Adrenal gland (tissue), 12 donors: ENCODE data around the gene SEC23B. TPM values are rescaled to one million over a fixed set of nuclear protein-coding genes. Genes with fewer than 3 reads are reported as not detected.

ENCODE experiments used
- DNase-seq, 7 donors: peaks; one replicate each; pipeline ENCODE4 v3.0.0-alpha.2; 2019 to 2020
- H3K27ac ChIP-seq, 5 donors: fragments of 200-600 bp; sonication (generic) in 4 of 5; 1 replicate in 3 of 5; 2 replicates in 2 of 5; pipeline versions ENCODE4 v1.5.1 to v1.8.0; 2016 to 2020; ENCODE audit warnings: mild to moderate bottlenecking in 1 of 5
- H3K27me3 ChIP-seq: fragments of 200-600 bp; 2 replicates; pipeline ENCODE4 v1.8.0; 2021
- H3K36me3 ChIP-seq, 2 donors: fragments of 200-600 bp; replicated peaks in 1 of 2; 1 replicate in 1 of 2; 2 replicates in 1 of 2; pipeline versions ENCODE4 v1.5.1 to v1.8.0; 2018 to 2022
- H3K4me1 ChIP-seq, 2 donors: fragments of 200-600 bp; replicated peaks in 1 of 2; 1 replicate in 1 of 2; 2 replicates in 1 of 2; pipeline versions ENCODE4 v1.5.1 to v1.8.0; 2018 to 2021
- H3K4me3 ChIP-seq, 4 donors: fragments of 200-600 bp; sonication (generic) in 3 of 4; one replicate each; pipeline ENCODE4 v1.5.1; 2016 to 2018
- H3K9me3 ChIP-seq, 3 donors: fragments of 200-600 bp; sonication (generic) in 1 of 3; replicated peaks in 1 of 3; 1 replicate in 2 of 3; 2 replicates in 1 of 3; pipeline versions ENCODE4 v1.5.1 to v1.8.0; 2016 to 2021
- POLR2A ChIP-seq, 2 donors: fragments of 450-650 bp; IDR thresholded peaks; one replicate each; pipeline ENCODE4 v1.6.1; 2017; ENCODE audit warnings: antibody characterized with exemption in 2 of 2, mild to moderate bottlenecking in 2 of 2, moderate library complexity in 1 of 2
- WGBS, 4 donors: extraction: QIAGEN DNeasy Blood & Tissue Kit in 2 of 4; methylation state at CpG; one replicate each; pipeline versions ENCODE4 v1.1.5 to v1.1.7; 2013 to 2017; 5-methylcytosine and 5-hydroxymethylcytosine counted together
- intact Hi-C, 2 donors: fragments of 100-400 bp; cut with DNase I; formaldehyde crosslinking; loops; one replicate each; pipeline versions ENCODE4 v1.14.1 to v1.15.0; 2022 to 2023
- polyA plus RNA-seq, 3 donors: library from polyadenylated mRNA; stranded (reverse); fragments of 200-250 nt in 2 of 3; fragments of 350-450 nt in 1 of 3; fragmentation: Illumina TruSeq in 1 of 3; extraction: RNeasy Lipid Tissue Mini Kit (QIAGEN cat#74804) in 1 of 3; gene quantifications; one replicate each; pipeline ENCODE4 v1.2.3, GENCODE V29; 2013 to 2014
- total RNA-seq, 9 donors: library from RNA; depleted of rRNA in 4 of 9; stranded (reverse); fragments of >200 nt in 4 of 9; fragments of 120-200 nt in 1 of 9; fragmentation: NEBNext Ultra II Directional in 1 of 9; extraction: Animal tissue kit (Norgen Biotek cat#: 25700) in 1 of 9; gene quantifications; one replicate each; pipeline versions ENCODE4 v1.1.0 to v1.2.4, GENCODE V29; 2013 to 2023
- TF ChIP-seq, protein P1 (sequence below), 6 experiments: fragments of 450-650 bp in 4 of 6; fragments of 200-600 bp in 2 of 6; sonication (generic) in 1 of 6; IDR thresholded peaks; 1 replicate in 5 of 6; 2 replicates in 1 of 6; pipeline versions ENCODE4 v1.5.1 to v1.8.0; 2016 to 2021; ENCODE audit warnings: antibody characterized with exemption in 6 of 6, mild to moderate bottlenecking in 2 of 6, moderate library complexity in 1 of 6
- donor health status: healthy with polysubstance abuse.
- donor health status: Bipolar disorder and iron deficiency.
- donor health status: DM: yes; HTN: yes; CAD: no.
- donor health status: DM: no; HTN: no; CAD: no.
- donor health status: DM: no; HTN: no; CAD: no.
- donor health status: DM: yes; HTN: yes; CAD: no.

Gene SEC23B
- total and polyA plus RNA-seq, 12 donors: 7.1 to 241 (median 76.1) TPM

DNA sequence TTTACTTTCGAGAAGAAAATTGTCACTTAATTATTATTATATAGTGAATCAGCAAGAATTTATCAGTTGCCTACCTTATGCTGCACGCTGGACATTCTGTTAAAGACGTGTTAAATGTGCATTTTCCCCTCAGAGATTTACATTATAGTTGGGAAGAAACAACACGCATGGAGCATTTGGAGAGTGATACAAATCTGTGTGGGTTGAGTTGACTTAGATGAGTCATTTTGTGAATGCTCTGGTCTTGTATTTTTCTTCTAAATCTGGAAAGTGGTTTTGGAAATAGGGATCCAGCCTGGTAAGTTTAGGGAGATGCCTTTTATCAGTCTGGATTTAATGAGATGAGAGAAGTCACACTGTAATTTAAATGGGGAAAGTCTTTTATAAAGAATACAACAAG, 35.5 kb downstream of the SEC23B start:
- H3K27me3 ChIP-seq: no peaks in the 10 kb centered on the region
- intact Hi-C loops: no loop called here
- DNase-seq: no peak
- H3K36me3 ChIP-seq: peaks cover 0 to 67% of the 10 kb centered on the region in 2 donors
- WGBS, 4 donors: 94 to 97% (median 96%) methylated on average over 4 of the region's 4 CpGs
- no peaks in the 10 kb centered on the region for H3K9me3 ChIP-seq
- H3K27ac ChIP-seq: no peak overlapping the region
- H3K4me3 ChIP-seq: no peak overlapping the region
- no peaks in the 10 kb centered on the region for H3K4me1 ChIP-seq
- no peak for TF ChIP-seq POLR2A (IDR thresholded peaks at IDR 0.05)
- TF ChIP-seq, protein P1, sequence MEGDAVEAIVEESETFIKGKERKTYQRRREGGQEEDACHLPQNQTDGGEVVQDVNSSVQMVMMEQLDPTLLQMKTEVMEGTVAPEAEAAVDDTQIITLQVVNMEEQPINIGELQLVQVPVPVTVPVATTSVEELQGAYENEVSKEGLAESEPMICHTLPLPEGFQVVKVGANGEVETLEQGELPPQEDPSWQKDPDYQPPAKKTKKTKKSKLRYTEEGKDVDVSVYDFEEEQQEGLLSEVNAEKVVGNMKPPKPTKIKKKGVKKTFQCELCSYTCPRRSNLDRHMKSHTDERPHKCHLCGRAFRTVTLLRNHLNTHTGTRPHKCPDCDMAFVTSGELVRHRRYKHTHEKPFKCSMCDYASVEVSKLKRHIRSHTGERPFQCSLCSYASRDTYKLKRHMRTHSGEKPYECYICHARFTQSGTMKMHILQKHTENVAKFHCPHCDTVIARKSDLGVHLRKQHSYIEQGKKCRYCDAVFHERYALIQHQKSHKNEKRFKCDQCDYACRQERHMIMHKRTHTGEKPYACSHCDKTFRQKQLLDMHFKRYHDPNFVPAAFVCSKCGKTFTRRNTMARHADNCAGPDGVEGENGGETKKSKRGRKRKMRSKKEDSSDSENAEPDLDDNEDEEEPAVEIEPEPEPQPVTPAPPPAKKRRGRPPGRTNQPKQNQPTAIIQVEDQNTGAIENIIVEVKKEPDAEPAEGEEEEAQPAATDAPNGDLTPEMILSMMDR (IDR thresholded peaks at IDR 0.05): no peak

DNA sequence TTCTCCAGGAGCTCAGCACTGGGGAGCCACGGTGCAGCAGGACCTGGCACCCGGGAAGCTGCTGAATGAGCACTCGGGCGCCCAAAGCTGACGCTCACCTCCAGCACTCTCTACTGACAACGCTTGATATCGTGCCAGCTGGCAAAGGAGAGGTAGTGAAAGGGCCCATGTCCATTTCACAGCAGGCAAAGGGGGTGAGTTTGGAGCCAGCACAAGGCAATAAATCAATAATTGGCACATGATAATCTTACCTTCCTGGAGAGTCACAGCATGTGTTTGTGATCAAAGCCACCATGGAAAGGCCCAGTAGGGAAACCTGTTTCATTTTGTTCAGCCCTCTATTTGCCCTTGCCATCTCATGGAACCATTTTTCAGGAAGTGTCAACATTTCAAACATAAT, 36.2 kb downstream of the SEC23B start:
- TF ChIP-seq, protein P1 (IDR thresholded peaks at IDR 0.05): no peak
- TF ChIP-seq POLR2A (IDR thresholded peaks at IDR 0.05): no peak
- H3K27ac ChIP-seq: no peak overlapping the region
- intact Hi-C loops: no loop called here
- H3K4me3 ChIP-seq: no peak overlapping the region
- DNase-seq: no peak
- no peaks in the 10 kb centered on the region for H3K4me1 ChIP-seq
- no peaks in the 10 kb centered on the region for H3K9me3 ChIP-seq
- H3K27me3 ChIP-seq: no peaks in the 10 kb centered on the region
- 84 to 92% (median 88%) methylated on average over 6 to 7 of the region's 7 CpGs for WGBS, 4 donors
- peaks cover 0 to 75% of the 10 kb centered on the region in 2 donors for H3K36me3 ChIP-seq

DNA sequence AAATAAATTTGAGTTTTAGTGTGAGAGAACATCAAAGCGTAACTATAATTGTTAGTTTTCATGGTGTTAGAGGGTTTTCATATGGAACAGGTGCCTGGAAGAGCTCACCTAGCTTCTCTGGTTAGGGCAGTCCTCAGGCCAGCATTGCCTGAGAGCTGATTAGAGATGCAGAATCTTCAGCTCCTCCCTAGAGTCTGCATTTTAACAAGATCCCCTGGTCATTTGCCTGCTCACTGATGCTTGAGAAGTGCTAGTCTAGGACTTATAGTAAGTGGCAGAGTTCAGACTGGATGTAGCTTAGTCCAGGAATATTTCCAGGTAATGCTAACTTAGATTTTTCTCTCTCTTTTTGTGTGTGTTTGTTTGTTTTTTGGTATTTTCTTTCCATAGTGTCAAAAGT, 37.8 kb downstream of the SEC23B start:
- Histone ChIP-seq H3K27ac (no peak overlapping the region), H3K4me3 (no peak overlapping the region), H3K27me3 (no peaks in the 10 kb centered on the region), H3K4me1 (no peaks in the 10 kb centered on the region), H3K36me3 (peaks cover 0 to 79% of the 10 kb centered on the region in 2 donors), H3K9me3 (no peaks in the 10 kb centered on the region)
- intact Hi-C loops: no loop called here
- 95 to 100% (median 100%) methylated on average over 1 of the region's 1 CpG for WGBS, 4 donors
- no peak for TF ChIP-seq POLR2A (IDR thresholded peaks at IDR 0.05)
- TF ChIP-seq, protein P1 (IDR thresholded peaks at IDR 0.05): no peak
- DNase-seq: no peak

DNA sequence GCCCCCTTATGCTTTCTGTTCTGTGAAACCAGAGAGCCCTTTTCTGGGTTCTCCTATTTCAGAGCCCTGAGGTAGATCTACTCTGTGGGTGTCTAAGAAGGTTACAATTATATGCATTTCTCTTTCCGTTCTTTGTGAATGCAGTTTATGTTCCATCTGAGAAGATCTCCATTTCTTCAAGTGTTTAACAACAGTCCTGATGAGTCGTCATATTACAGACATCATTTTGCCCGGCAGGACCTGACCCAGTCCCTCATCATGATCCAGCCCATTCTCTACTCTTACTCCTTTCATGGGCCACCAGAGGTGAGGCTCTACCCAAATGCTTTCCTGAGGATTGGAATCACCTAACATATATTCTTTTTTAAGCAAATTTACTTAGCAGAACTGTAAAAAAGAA, 40.7 kb downstream of the SEC23B start:
- H3K27ac ChIP-seq: no peak overlapping the region
- peaks cover 0 to 88% of the 10 kb centered on the region in 2 donors for H3K36me3 ChIP-seq
- no peaks in the 10 kb centered on the region for H3K27me3 ChIP-seq
- intact Hi-C loops: no loop called here
- H3K4me3 ChIP-seq: no peak overlapping the region
- WGBS, 4 donors: 93 to 96% (median 95%) methylated on average over 3 of the region's 3 CpGs
- no peak for DNase-seq
- TF ChIP-seq, protein P1 (IDR thresholded peaks at IDR 0.05): no peak
- no peak for TF ChIP-seq POLR2A (IDR thresholded peaks at IDR 0.05)
- no peaks in the 10 kb centered on the region for H3K9me3 ChIP-seq
- no peaks in the 10 kb centered on the region for H3K4me1 ChIP-seq
